ENCODE results near the gene TIMM17B.

Gene TIMM17B

GRCh38 chrX:48848847-48849246, 48.7 kb downstream of the TIMM17B start:
- H3K27me3 Mint-ChIP-seq (ENCODE audit: low read depth) = peaks cover 11% of the 10 kb centered on the region
- TF ChIP-seq CTCF (IDR thresholded peaks at IDR 0.05; ENCODE audit: unreplicated experiment in 3 of 3) = no peak
- H3K36me3 Mint-ChIP-seq (ENCODE audit: low read depth) = peaks cover under 1% of the 10 kb centered on the region
- H3K4me1 Mint-ChIP-seq = no peaks in the 10 kb centered on the region
- no peak overlapping the region for H3K27ac Mint-ChIP-seq
- H3K9me3 Mint-ChIP-seq = peaks cover 20% of the 10 kb centered on the region
- no peak overlapping the region for H3K4me3 Mint-ChIP-seq
